ENCODE data around the gene PCSK2.
A peak's percentile ranks its signal among the peaks of the same experiment; 100 is the strongest.

PCSK2 gene

GRCh38 chr20:17431621-17432364, 205.0 kb downstream of the PCSK2 start:
- TF ChIP-seq, protein P1, sequence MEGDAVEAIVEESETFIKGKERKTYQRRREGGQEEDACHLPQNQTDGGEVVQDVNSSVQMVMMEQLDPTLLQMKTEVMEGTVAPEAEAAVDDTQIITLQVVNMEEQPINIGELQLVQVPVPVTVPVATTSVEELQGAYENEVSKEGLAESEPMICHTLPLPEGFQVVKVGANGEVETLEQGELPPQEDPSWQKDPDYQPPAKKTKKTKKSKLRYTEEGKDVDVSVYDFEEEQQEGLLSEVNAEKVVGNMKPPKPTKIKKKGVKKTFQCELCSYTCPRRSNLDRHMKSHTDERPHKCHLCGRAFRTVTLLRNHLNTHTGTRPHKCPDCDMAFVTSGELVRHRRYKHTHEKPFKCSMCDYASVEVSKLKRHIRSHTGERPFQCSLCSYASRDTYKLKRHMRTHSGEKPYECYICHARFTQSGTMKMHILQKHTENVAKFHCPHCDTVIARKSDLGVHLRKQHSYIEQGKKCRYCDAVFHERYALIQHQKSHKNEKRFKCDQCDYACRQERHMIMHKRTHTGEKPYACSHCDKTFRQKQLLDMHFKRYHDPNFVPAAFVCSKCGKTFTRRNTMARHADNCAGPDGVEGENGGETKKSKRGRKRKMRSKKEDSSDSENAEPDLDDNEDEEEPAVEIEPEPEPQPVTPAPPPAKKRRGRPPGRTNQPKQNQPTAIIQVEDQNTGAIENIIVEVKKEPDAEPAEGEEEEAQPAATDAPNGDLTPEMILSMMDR (IDR thresholded peaks at IDR 0.05; ENCODE audit: extremely low read depth, missing control alignments), result peak; percentile 66
- peak; percentile 65 for DNase-seq (ENCODE audit: low spot score)

GRCh38 chr20:17436664-17437063, 209.8 kb downstream of the PCSK2 start:
- TF ChIP-seq, protein P1 (IDR thresholded peaks at IDR 0.05; ENCODE audit: extremely low read depth, missing control alignments), result no peak
- no peak for DNase-seq (ENCODE audit: low spot score)

- no peak for DNase-seq (ENCODE audit: low spot score)
- TF ChIP-seq, protein P1 (IDR thresholded peaks at IDR 0.05; ENCODE audit: extremely low read depth, missing control alignments), result no peak
Measured at GRCh38 chr20:17437251-17437650, 210.4 kb downstream of the PCSK2 start.

GRCh38 chr20:17438436-17439039, 211.7 kb downstream of the PCSK2 start:
- TF ChIP-seq, protein P1 (IDR thresholded peaks at IDR 0.05; ENCODE audit: extremely low read depth, missing control alignments), result no peak
- no peak for DNase-seq (ENCODE audit: low spot score)

DNA sequence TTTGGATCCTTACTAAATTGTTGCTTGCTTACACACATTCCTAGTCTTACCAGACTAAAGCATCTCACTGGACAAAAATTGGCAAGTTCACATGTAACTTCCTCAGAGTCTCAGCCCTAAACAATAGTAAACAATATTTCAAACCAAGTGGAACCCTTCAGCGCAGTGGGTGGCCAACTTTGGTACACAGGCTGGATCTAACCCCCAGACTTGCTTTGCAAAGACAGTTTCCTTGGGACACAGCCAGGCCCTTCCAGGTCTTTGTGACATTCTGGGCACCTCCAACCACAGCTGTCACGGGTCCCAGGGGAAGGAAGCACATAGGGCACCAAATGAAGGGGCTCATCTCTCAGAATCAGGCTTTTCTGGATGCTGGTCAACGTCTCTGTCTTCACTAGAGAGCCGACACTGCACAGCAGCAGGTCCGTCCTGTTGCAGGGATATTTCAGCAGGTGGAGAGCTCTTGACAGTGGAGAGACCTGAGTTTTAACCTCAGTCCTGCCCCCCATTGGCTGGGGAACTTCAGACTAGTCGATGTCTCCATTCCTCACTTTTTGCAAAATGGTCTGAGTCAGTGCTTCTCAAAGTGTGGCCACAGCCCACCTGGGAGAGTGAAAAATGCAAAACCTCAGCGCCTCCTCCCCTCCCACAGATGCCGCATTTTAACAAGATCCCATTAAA, 212.9 kb downstream of the PCSK2 start:
- TF ChIP-seq, protein P1 (IDR thresholded peaks at IDR 0.05; ENCODE audit: extremely low read depth, missing control alignments), result no peak
- DNase-seq (ENCODE audit: low spot score), result no peak

DNA sequence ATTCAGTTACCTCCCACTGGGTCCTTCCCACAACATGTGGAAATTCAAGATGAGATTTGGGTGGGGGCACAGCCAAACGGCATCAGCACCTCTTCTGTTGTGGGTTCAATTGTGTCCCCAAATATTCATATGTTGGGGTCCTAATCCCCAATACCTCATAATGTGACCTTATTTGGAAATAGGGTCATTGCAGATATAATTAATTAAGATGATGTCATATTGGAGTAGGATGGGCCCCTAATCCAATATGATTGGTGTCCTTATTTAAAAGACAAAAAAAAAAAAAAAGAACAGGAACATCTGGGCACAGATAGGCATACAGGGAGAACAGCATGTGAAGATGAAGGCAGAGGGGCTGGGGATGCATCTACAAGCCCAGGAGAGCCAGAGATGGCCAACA, 214.9 kb downstream of the PCSK2 start:
- no peak for DNase-seq (ENCODE audit: low spot score)
- TF ChIP-seq, protein P1 (IDR thresholded peaks at IDR 0.05; ENCODE audit: extremely low read depth, missing control alignments), result no peak

GRCh38 chr20:17442588-17442987, 215.7 kb downstream of the PCSK2 start:
- no peak for DNase-seq (ENCODE audit: low spot score)
- TF ChIP-seq, protein P1 (IDR thresholded peaks at IDR 0.05; ENCODE audit: extremely low read depth, missing control alignments), result no peak

Data from GM20000 (cell line).